HepG2 (cell line): Measurements from ENCODE around the gene FCHO2. TPM values are rescaled to one million over a fixed set of nuclear protein-coding genes. Genes with fewer than 3 reads are reported as not detected.

Experiments
- ATAC-seq: fragments of 200-7000 bp; cut with Tn5 transposase; 3 replicates; pipeline ENCODE4 v1.9.1; 2020; ENCODE audit warnings: mild to moderate bottlenecking, moderate library complexity
- BruUV-seq: library from RNA; stranded (reverse); fragments of 400-500 nt; replicated peaks from 2 replicates; lab custom pipeline; 2021; lab: Mats Ljungman, UMichigan
- CTCF ChIA-PET: fragments of 300-600 bp; formaldehyde crosslinking; extraction: SDS; loops from one replicate; lab custom pipeline; 2021; ENCODE audit warnings: low total read pairs, inconsistent platforms, low intra/inter-chr PET ratio; lab: Yijun Ruan, JAX
- POLR2A ChIA-PET: fragments of 350-600 bp; sonication (Branson Sonifier 250); formaldehyde crosslinking; loops from one replicate; lab custom pipeline; 2020; ENCODE audit warnings: antibody characterized with exemption, inconsistent platforms; lab: Yijun Ruan, JAX
- DNase-seq: peaks from one replicate; pipeline ENCODE4 v3.0.0-alpha.2; 2015; ENCODE audit warnings: low spot score
- FAIRE-seq: peaks from 3 replicates; lab custom pipeline; 2011; peaks lifted over from hg19 to GRCh38; lab: Jason Lieb, UNC
- H2AFZ ChIP-seq: one replicate; pipeline ENCODE4 v1.6.1; 2011; ENCODE audit warnings: low read length, inconsistent platforms
- H3K27ac ChIP-seq: fragments of 300-600 bp; 3 replicates; pipeline ENCODE4 v1.8.0; 2011; ENCODE audit warnings: mixed run types, mild to moderate bottlenecking, mixed read lengths, low read length, inconsistent platforms; ENCODE audit not compliant: insufficient read depth; ENCODE audit errors: extremely low read length
- H3K27me3 ChIP-seq, 2 experiments: fragments of 200-600 bp in 1 of 2; 2 replicates in 1 of 2; 3 replicates in 1 of 2; pipeline versions ENCODE4 v1.6.0 to v1.8.0; 2011; ENCODE audit warnings: low read length in 2 of 2, mild to moderate bottlenecking in 2 of 2, moderate library complexity in 2 of 2, inconsistent platforms in 1 of 2; ENCODE audit not compliant: insufficient read depth in 2 of 2, control insufficient read depth in 1 of 2
- H3K36me3 ChIP-seq, 2 experiments: fragments of 200-600 bp in 1 of 2; replicated peaks in 1 of 2; 2 replicates in 1 of 2; 3 replicates in 1 of 2; pipeline versions ENCODE4 v1.5.1 to v1.8.0; 2011; ENCODE audit warnings: low read length in 2 of 2, inconsistent platforms in 1 of 2; ENCODE audit not compliant: insufficient read depth in 2 of 2, control insufficient read depth in 1 of 2
- H3K4me1 ChIP-seq: 2 replicates; pipeline ENCODE4 v1.5.1; 2012; ENCODE audit warnings: low read length, inconsistent platforms; ENCODE audit not compliant: insufficient read depth
- H3K4me2 ChIP-seq: 2 replicates; pipeline ENCODE4 v1.6.0; 2011; ENCODE audit warnings: low read depth, low read length, inconsistent platforms
- H3K4me3 ChIP-seq, 3 experiments: fragments of 200-600 bp in 1 of 3; sonication (generic), shearing (Covaris generic) in 1 of 3; replicated peaks in 1 of 3; 2 replicates each; pipeline ENCODE4 v1.5.1; 2011 to 2016; ENCODE audit warnings: low read length in 3 of 3, inconsistent platforms in 2 of 3, low read depth in 2 of 3, mild to moderate bottlenecking in 2 of 3, control low read depth in 1 of 3, mixed read lengths in 1 of 3; ENCODE audit not compliant: insufficient read depth in 1 of 3
- H3K79me2 ChIP-seq: one replicate; pipeline ENCODE4 v1.6.1; 2011; ENCODE audit warnings: low read length, inconsistent platforms; ENCODE audit not compliant: insufficient read depth
- H3K9ac ChIP-seq: 2 replicates; pipeline ENCODE4 v1.6.0; 2011; ENCODE audit warnings: mild to moderate bottlenecking, low read depth, low read length, inconsistent platforms; ENCODE audit not compliant: insufficient read depth
- H3K9me3 ChIP-seq: 2 replicates; pipeline ENCODE4 v1.5.1; 2012; ENCODE audit warnings: mild to moderate bottlenecking, low read length
- H4K20me1 ChIP-seq: 2 replicates; pipeline ENCODE4 v1.6.0; 2011; ENCODE audit warnings: inconsistent platforms, mild to moderate bottlenecking, low read length, moderate library complexity; ENCODE audit not compliant: insufficient read depth
- GATA4 ChIP-seq: sonication (generic); IDR thresholded peaks from 2 replicates; pipeline ENCODE4 v1.6.1; 2016; ENCODE audit warnings: antibody characterized with exemption, low read depth, borderline replicate concordance
- HCFC1 ChIP-seq: fragments of 150-350 bp; IDR thresholded peaks from 2 replicates; pipeline ENCODE4 v1.6.1; 2014; ENCODE audit warnings: low read depth, low read length
- MAFF ChIP-seq: IDR thresholded peaks from 2 replicates; pipeline ENCODE4 v1.6.1; 2011; ENCODE audit warnings: low read depth, low read length, improper control_type of control experiment
- MNT ChIP-seq: fragments of 450-650 bp; IDR thresholded peaks from 2 replicates; pipeline ENCODE4 v1.6.1; 2016
- NAIF1 ChIP-seq: sonication (generic); formaldehyde crosslinking; IDR thresholded peaks from 2 replicates; pipeline ENCODE4 v1.5.0; 2020; ENCODE audit warnings: mild to moderate bottlenecking, missing genetic modification reagents, borderline replicate concordance
- NFYC ChIP-seq: IDR thresholded peaks from 2 replicates; pipeline ENCODE4 v1.6.1; 2016; ENCODE audit warnings: missing genetic modification reagents, missing compliant biosample characterization
- SIN3B ChIP-seq: fragments of 150-350 bp; IDR thresholded peaks from 2 replicates; pipeline ENCODE4 v1.6.1; 2014; ENCODE audit warnings: low read length
- SPEN ChIP-seq: sonication (generic); formaldehyde crosslinking; IDR thresholded peaks from 2 replicates; pipeline ENCODE4 v1.5.1; 2020; ENCODE audit warnings: low read depth, mild to moderate bottlenecking, missing genetic modification reagents
- ZFP36L1 ChIP-seq: sonication (generic); formaldehyde crosslinking; IDR thresholded peaks from 2 replicates; pipeline ENCODE4 v1.8.0; 2022; ENCODE audit warnings: mild to moderate bottlenecking, missing genetic modification reagents, moderate library complexity
- ZNF691 ChIP-seq: sonication (generic); formaldehyde crosslinking; IDR thresholded peaks from 2 replicates; pipeline ENCODE4 v1.4.0; 2020; ENCODE audit warnings: missing genetic modification reagents, low read depth, mild to moderate bottlenecking, borderline replicate concordance
- ZNF776 ChIP-seq: sonication (generic); formaldehyde crosslinking; IDR thresholded peaks from 2 replicates; pipeline ENCODE4 v1.4.0; 2020; ENCODE audit warnings: mild to moderate bottlenecking, missing genetic modification reagents
- WGBS: methylation state at CpG from one replicate; pipeline ENCODE4 v1.1.6; 2017; ENCODE audit warnings: low lambda C conversion rate; 5-methylcytosine and 5-hydroxymethylcytosine counted together
- in situ Hi-C: cut with HindIII; loops from 2 replicates; pipeline ENCODE4 v1.10.0; 2017; ENCODE audit warnings: low pct_unique_long_range_greater_than_20kb; ENCODE audit not compliant: extremely low pct_ligation_motif_present
- intact Hi-C: fragments of 100-400 bp; cut with micrococcal nuclease; formaldehyde crosslinking; loops from one replicate; pipeline ENCODE4 v1.10.0; 2022; ENCODE audit not compliant: unreplicated experiment
- polyA plus RNA-seq, 8 experiments: library from polyadenylated mRNA; depleted of rRNA in 3 of 8; stranded (reverse) in 7 of 8; unstranded in 1 of 8; fragments of >200 nt; fragmentation: Illumina TruSeq in 4 of 8; extraction: Trizol in 4 of 8; gene quantifications; 2 replicates each; pipeline versions ENCODE4 v1.2.1 to v1.2.3, GENCODE V29; 2011 to 2016; ENCODE audit warnings: low read depth in 4 of 8, missing spikeins in 1 of 8, mixed read lengths in 1 of 8; ENCODE audit not compliant: insufficient read depth in 1 of 8
- total RNA-seq, 5 experiments: library from RNA; depleted of rRNA; stranded (reverse); fragments of >200 nt; fragmentation: Illumina TruSeq; extraction: Trizol; gene quantifications; 2 replicates each; pipeline ENCODE4 v1.2.3, GENCODE V29; 2016; ENCODE audit warnings: low read depth in 1 of 5
- TF ChIP-seq, protein P1 (sequence below): sonication (generic); formaldehyde crosslinking; IDR thresholded peaks from 2 replicates; pipeline ENCODE4 v1.8.0; 2022; ENCODE audit warnings: missing genetic modification reagents, mild to moderate bottlenecking, moderate library complexity, borderline replicate concordance
- TF ChIP-seq, protein P2 (sequence below), 2 experiments: sonication (generic) in 1 of 2; formaldehyde crosslinking in 1 of 2; IDR thresholded peaks; 2 replicates each; pipeline versions ENCODE4 v1.5.1 to v1.6.1; 2011 to 2020; ENCODE audit warnings: borderline replicate concordance in 1 of 2, low read depth in 1 of 2, low read length in 1 of 2, mild to moderate bottlenecking in 1 of 2, missing genetic modification reagents in 1 of 2, moderate library complexity in 1 of 2
- TF ChIP-seq, protein P3 (sequence below): conservative IDR thresholded peaks from 2 replicates; pipeline ENCODE4 v1.6.1; 2018; ENCODE audit warnings: missing genetic modification reagents
- TF ChIP-seq, protein P4 (sequence below): sonication (generic); formaldehyde crosslinking; IDR thresholded peaks from 2 replicates; pipeline ENCODE4 v1.4.0; 2020; ENCODE audit warnings: mild to moderate bottlenecking, low read depth, missing genetic modification reagents

FCHO2 gene
- total and polyA plus RNA-seq, 2 of the 13 experiments (the other 11 are each of a cell fraction or from before 2014, with no cell fraction given) = 11.6 to 17.3 TPM

DNA sequence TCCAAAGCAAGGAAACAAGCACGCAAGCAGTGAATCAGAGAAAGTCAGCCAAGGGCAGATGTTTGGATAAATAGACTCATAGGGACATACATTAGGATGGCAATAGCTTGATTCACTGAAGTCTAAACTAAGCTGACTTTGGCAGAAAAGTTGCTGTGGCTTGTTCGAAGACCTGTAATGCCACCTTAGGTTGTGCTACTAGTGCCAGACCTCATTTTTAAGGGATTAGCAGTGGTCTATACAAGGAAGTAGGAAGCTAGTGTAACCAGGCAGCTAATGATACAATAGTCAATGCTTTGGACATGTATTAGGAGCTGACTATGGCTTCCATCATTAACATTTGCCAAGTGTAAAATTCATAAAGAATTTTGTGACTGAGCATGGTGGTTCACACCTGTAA, 63.1 kb downstream of the FCHO2 start:
- no peaks in the 10 kb centered on the region for H3K9me3 ChIP-seq
- H4K20me1 ChIP-seq = no peaks in the 10 kb centered on the region
- ChIA-PET POLR2A (no interaction called here), CTCF (no interaction called here)
- intact Hi-C loops = no loop called here
- H3K4me1 ChIP-seq = peaks cover 24% of the 10 kb centered on the region
- H3K27ac ChIP-seq = no peak overlapping the region
- H3K4me3 ChIP-seq = no peak overlapping the region
- no peaks in the 10 kb centered on the region for H3K27me3 ChIP-seq
- H3K79me2 ChIP-seq = no peaks in the 10 kb centered on the region
- DNase-seq (no peak), FAIRE-seq (no peak), ATAC-seq (no peak)
- no TSS peak for BruUV-seq
- 86% methylated on average over 2 of the region's 2 CpGs for WGBS
- no peak overlapping the region for H2AFZ ChIP-seq
- H3K36me3 ChIP-seq = peaks cover 0 to 13% of the 10 kb centered on the region in 2 experiments; a peak in 1 of 5 replicates
- H3K9ac ChIP-seq = no peak overlapping the region
- in situ Hi-C loops = no loop called here
- no peak overlapping the region for H3K4me2 ChIP-seq
- no peak for TF ChIP-seq ZFP36L1
- TF ChIP-seq, protein P1, sequence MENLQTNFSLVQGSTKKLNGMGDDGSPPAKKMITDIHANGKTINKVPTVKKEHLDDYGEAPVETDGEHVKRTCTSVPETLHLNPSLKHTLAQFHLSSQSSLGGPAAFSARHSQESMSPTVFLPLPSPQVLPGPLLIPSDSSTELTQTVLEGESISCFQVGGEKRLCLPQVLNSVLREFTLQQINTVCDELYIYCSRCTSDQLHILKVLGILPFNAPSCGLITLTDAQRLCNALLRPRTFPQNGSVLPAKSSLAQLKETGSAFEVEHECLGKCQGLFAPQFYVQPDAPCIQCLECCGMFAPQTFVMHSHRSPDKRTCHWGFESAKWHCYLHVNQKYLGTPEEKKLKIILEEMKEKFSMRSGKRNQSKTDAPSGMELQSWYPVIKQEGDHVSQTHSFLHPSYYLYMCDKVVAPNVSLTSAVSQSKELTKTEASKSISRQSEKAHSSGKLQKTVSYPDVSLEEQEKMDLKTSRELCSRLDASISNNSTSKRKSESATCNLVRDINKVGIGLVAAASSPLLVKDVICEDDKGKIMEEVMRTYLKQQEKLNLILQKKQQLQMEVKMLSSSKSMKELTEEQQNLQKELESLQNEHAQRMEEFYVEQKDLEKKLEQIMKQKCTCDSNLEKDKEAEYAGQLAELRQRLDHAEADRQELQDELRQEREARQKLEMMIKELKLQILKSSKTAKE (CRISPR knock-in tag) = no peak
- TF ChIP-seq NFYC (CRISPR knock-in tag) = no peak
- no peak for TF ChIP-seq MAFF
- TF ChIP-seq MNT = no peak
- no peak for TF ChIP-seq SIN3B
- no peak for TF ChIP-seq ZNF776
- no peak for TF ChIP-seq SPEN
- TF ChIP-seq NAIF1 (CRISPR knock-in tag) = no peak
- TF ChIP-seq, protein P2, sequence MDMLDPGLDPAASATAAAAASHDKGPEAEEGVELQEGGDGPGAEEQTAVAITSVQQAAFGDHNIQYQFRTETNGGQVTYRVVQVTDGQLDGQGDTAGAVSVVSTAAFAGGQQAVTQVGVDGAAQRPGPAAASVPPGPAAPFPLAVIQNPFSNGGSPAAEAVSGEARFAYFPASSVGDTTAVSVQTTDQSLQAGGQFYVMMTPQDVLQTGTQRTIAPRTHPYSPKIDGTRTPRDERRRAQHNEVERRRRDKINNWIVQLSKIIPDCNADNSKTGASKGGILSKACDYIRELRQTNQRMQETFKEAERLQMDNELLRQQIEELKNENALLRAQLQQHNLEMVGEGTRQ (IDR thresholded peaks at IDR 0.05; ENCODE audit: low read depth, low read length) = no peak
- TF ChIP-seq, protein P2 (CRISPR knock-in tag; IDR thresholded peaks at IDR 0.05; ENCODE audit: borderline replicate concordance) = no peak
- no peak for TF ChIP-seq ZNF691 (CRISPR knock-in tag)
- TF ChIP-seq, protein P3, sequence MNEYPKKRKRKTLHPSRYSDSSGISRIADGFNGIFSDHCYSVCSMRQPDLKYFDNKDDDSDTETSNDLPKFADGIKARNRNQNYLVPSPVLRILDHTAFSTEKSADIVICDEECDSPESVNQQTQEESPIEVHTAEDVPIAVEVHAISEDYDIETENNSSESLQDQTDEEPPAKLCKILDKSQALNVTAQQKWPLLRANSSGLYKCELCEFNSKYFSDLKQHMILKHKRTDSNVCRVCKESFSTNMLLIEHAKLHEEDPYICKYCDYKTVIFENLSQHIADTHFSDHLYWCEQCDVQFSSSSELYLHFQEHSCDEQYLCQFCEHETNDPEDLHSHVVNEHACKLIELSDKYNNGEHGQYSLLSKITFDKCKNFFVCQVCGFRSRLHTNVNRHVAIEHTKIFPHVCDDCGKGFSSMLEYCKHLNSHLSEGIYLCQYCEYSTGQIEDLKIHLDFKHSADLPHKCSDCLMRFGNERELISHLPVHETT = no peak
- no peak for TF ChIP-seq GATA4
- TF ChIP-seq, protein P4, sequence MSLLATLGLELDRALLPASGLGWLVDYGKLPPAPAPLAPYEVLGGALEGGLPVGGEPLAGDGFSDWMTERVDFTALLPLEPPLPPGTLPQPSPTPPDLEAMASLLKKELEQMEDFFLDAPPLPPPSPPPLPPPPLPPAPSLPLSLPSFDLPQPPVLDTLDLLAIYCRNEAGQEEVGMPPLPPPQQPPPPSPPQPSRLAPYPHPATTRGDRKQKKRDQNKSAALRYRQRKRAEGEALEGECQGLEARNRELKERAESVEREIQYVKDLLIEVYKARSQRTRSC (CRISPR knock-in tag) = no peak
- TF ChIP-seq HCFC1 = no peak
